Cerebellar cortex (tissue), 1 donor: ENCODE results near the gene EYS.
A peak's percentile ranks its signal among the peaks of the same experiment; 100 is the strongest.

Source experiments
- DNase-seq: peaks from one replicate; pipeline ENCODE4 v3.0.0-alpha.2; 2015; ENCODE audit warnings: low spot score

The EYS gene

GRCh38 chr6:65221153-65221552, 485.9 kb downstream of the EYS start:
- DNase-seq: no peak

- no peak for DNase-seq
Observed at GRCh38 chr6:65202738-65203137, 504.3 kb downstream of the EYS start.

GRCh38 chr6:65199683-65200082, 507.3 kb downstream of the EYS start:
- DNase-seq: no peak

GRCh38 chr6:65199121-65199520, 507.9 kb downstream of the EYS start:
- no peak for DNase-seq

GRCh38 chr6:65191471-65191870, 515.6 kb downstream of the EYS start:
- no peak for DNase-seq

GRCh38 chr6:65189236-65189881, 517.7 kb downstream of the EYS start:
- DNase-seq: no peak

- no peak for DNase-seq
Observed at GRCh38 chr6:65186826-65187225, 520.2 kb downstream of the EYS start.

GRCh38 chr6:65182681-65183080, 524.3 kb downstream of the EYS start:
- no peak for DNase-seq

GRCh38 chr6:65170273-65170672, 536.8 kb downstream of the EYS start:
- DNase-seq: no peak

- peak; percentile 11 for DNase-seq
Observed at GRCh38 chr6:65161661-65162060, 545.4 kb downstream of the EYS start.

GRCh38 chr6:65157025-65157424, 550.0 kb downstream of the EYS start:
- no peak for DNase-seq

GRCh38 chr6:65155083-65155482, 551.9 kb downstream of the EYS start:
- DNase-seq: no peak

GRCh38 chr6:65149841-65150240, 557.2 kb downstream of the EYS start:
- no peak for DNase-seq

GRCh38 chr6:65148839-65149238, 558.2 kb downstream of the EYS start:
- DNase-seq: no peak

- DNase-seq: no peak
Observed at GRCh38 chr6:65135567-65135966, 571.5 kb downstream of the EYS start.

- DNase-seq: no peak
Observed at GRCh38 chr6:65126667-65127066, 580.4 kb downstream of the EYS start.

GRCh38 chr6:65123521-65123920, 583.5 kb downstream of the EYS start:
- DNase-seq: no peak

GRCh38 chr6:65117817-65118409, 589.1 kb downstream of the EYS start:
- DNase-seq: no peak

GRCh38 chr6:65116326-65116725, 590.7 kb downstream of the EYS start:
- no peak for DNase-seq

- DNase-seq: no peak
Observed at GRCh38 chr6:65113581-65113980, 593.4 kb downstream of the EYS start.

GRCh38 chr6:65112435-65112834, 594.6 kb downstream of the EYS start:
- DNase-seq: no peak

GRCh38 chr6:65110031-65110430, 597.0 kb downstream of the EYS start:
- no peak for DNase-seq

GRCh38 chr6:65098349-65098748, 608.7 kb downstream of the EYS start:
- no peak for DNase-seq

- DNase-seq: no peak
Observed at GRCh38 chr6:65091561-65091960, 615.5 kb downstream of the EYS start.
